Activated naive CD4-positive, alpha-beta T cell treated with anti-CD3 and anti-CD28 coated beads, Interleukin-2, amount 50 U/mL, for 24 hours (primary cell): ENCODE measurements around the gene SORCS3.
"Not testable (repeated sequence)": the region's sequence is repeated elsewhere in the genome, so short reads cannot be mapped to it uniquely, and the experiment has no call there.

Experiments used
- H3K27ac Mint-ChIP-seq: one replicate; pipeline ENCODE4 v1.8.0; 2021; ENCODE audit warnings: mild to moderate bottlenecking, mixed read lengths
- H3K27me3 Mint-ChIP-seq: one replicate; pipeline ENCODE4 v1.8.0; 2021; ENCODE audit warnings: mixed read lengths
- H3K36me3 Mint-ChIP-seq: one replicate; pipeline ENCODE4 v1.8.0; 2021; ENCODE audit warnings: mixed read lengths
- H3K4me1 Mint-ChIP-seq: one replicate; pipeline ENCODE4 v1.8.0; 2021; ENCODE audit warnings: mixed read lengths
- H3K4me3 Mint-ChIP-seq: one replicate; pipeline ENCODE4 v1.8.0; 2021; ENCODE audit warnings: mild to moderate bottlenecking, mixed read lengths
- H3K9me3 Mint-ChIP-seq: one replicate; pipeline ENCODE4 v1.8.0; 2021; ENCODE audit warnings: mixed read lengths

Gene SORCS3

DNA sequence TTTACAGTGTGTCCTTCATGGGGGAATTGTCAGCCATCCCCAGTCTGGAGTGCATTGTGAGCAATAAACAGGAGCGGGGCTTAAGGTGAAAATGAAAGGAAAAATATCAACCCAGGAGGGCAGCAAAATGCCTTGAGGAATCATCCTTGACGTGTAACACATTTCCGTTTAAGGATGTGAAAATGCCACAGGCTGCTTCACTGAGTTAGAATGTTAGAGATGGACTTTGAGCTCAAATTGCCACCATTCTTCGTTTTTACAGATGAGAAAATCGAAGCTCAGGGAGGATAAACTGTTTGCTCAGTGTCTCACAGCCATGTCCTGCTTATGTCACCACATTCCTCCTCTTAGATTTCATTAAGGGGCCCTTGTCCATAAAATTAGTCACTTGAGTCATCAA lies 23.1 kb downstream of the SORCS3 start:
- Mint-ChIP-seq H3K36me3 (no peaks in the 10 kb centered on the region), H3K27me3 (peaks cover 19% of the 10 kb centered on the region), H3K4me3 (no peak overlapping the region)

GRCh38 chr10:104665174-104665573 lies 24.1 kb downstream of the SORCS3 start:
- Mint-ChIP-seq H3K4me1 (no peaks in the 10 kb centered on the region), H3K36me3 (no peaks in the 10 kb centered on the region), H3K27ac (no peak overlapping the region), H3K4me3 (no peak overlapping the region), H3K9me3 (no peaks in the 10 kb centered on the region), H3K27me3 (peaks cover 15% of the 10 kb centered on the region)

More for the DNA sequence above, 23.1 kb downstream of the SORCS3 start:
- no peaks in the 10 kb centered on the region for H3K9me3 Mint-ChIP-seq
- no peaks in the 10 kb centered on the region for H3K4me1 Mint-ChIP-seq
- H3K27ac Mint-ChIP-seq = no peak overlapping the region

- Mint-ChIP-seq H3K27ac (no peak overlapping the region), H3K36me3 (no peaks in the 10 kb centered on the region), H3K27me3 (peaks cover 10% of the 10 kb centered on the region), H3K9me3 (no peaks in the 10 kb centered on the region), H3K4me1 (no peaks in the 10 kb centered on the region), H3K4me3 (no peak overlapping the region)
These were observed 25.0 kb downstream of the SORCS3 start for GRCh38 chr10:104666106-104666505.

GRCh38 chr10:104676874-104677273 lies 35.8 kb downstream of the SORCS3 start:
- Mint-ChIP-seq H3K27ac (no peak overlapping the region), H3K36me3 (no peaks in the 10 kb centered on the region), H3K9me3 (peaks cover 5% of the 10 kb centered on the region), H3K4me3 (no peak overlapping the region), H3K27me3 (peaks cover 29% of the 10 kb centered on the region), H3K4me1 (no peaks in the 10 kb centered on the region)

DNA sequence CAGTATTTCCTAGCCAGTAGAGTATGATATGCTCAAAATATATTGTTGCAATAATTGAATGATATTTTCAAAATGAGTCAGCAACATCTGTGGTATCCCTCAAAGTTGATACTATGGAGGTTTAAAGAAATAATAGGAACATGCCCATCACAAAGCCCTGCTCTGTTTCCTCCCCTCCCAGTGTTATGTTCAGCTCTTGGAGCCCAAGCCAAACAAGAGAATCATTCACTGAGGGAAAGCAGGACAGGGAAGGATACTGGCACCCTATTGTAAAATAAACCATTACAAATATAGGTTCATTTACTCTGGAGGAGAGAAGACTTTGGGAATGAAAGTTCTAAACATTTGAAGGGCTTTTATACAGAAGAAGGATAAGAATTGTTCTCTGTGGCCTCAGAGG lies 37.6 kb downstream of the SORCS3 start:
- peaks cover 31% of the 10 kb centered on the region for H3K27me3 Mint-ChIP-seq
- no peak overlapping the region for H3K4me3 Mint-ChIP-seq

DNA sequence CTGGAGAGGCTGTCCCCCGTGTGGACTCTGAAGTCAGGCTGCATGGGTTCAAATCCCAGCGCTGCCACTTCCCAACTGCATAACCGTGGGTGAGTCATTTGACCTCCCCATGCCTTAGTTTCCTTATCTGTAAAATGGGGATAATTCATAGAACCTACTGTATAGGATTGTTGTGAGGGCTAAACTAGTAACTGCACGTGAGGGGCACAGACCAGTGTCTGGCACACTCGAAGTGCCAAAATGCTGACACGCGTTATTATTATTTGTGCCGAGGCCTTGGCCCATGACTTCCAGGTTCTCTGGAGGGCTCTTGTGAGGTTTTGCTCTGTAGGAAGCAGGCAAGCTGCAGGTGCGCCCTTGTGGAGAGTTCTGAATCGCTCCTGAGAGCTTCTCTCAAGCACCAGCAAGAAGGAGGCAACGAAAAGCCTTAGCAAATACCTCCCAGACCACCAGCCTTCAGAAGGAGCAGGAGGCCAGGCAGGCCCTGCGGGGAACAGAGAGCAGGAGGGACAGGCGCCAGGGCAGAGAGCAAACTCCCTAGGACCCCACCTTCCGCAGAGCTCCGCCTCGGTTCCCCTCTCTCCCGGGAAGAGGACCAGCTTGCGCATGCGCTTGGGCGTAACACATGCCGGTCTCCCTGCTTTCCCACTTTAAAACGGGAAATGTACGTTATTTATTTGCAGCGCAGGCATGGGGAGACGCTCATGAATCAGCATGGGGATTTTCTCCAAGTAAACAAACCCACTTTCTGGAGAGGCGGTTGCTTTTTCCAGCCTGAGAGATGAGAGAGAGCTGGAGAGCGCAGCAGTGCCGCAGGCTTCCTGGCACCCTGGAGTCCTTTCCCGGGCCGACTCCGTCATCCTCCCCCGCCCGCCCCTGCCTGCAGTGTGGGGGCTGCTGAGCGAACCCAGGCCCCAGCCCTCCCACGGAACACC lies 39.6 kb downstream of the SORCS3 start:
- Mint-ChIP-seq H3K4me1 (no peaks in the 10 kb centered on the region), H3K27ac (no peak overlapping the region), H3K9me3 (peaks cover 5% of the 10 kb centered on the region), H3K27me3 (peaks cover 28% of the 10 kb centered on the region), H3K4me3 (no peak overlapping the region), H3K36me3 (no peaks in the 10 kb centered on the region)

More for the DNA sequence above, 37.6 kb downstream of the SORCS3 start:
- H3K27ac Mint-ChIP-seq = no peak overlapping the region
- no peaks in the 10 kb centered on the region for H3K4me1 Mint-ChIP-seq
- no peaks in the 10 kb centered on the region for H3K36me3 Mint-ChIP-seq
- H3K9me3 Mint-ChIP-seq = peaks cover 5% of the 10 kb centered on the region

DNA sequence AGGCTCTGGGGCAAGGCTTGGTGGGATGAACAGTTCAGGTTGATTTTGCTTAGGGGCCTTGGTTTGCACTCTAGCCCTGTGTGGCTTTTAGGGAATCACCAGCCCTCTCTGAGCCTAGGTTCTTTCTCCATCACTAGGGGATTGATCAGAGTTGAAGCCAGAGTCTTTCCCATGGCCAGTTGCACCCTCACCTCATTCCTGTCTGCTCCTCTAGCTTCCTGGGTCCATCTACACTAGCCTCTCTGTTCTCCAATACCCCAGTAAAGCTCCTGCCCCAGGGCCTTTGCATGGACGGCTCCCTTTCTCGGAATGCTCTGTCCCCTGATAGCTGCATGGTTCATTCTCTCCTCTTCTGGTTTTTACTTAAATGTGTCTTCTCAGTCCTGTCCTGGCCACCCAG lies 40.4 kb downstream of the SORCS3 start:
- H3K4me3 Mint-ChIP-seq = no peak overlapping the region
- no peak overlapping the region for H3K27ac Mint-ChIP-seq
- peaks cover 24% of the 10 kb centered on the region for H3K27me3 Mint-ChIP-seq
- no peaks in the 10 kb centered on the region for H3K4me1 Mint-ChIP-seq
- H3K9me3 Mint-ChIP-seq = no peaks in the 10 kb centered on the region
- H3K36me3 Mint-ChIP-seq = no peaks in the 10 kb centered on the region

- H3K9me3 Mint-ChIP-seq = no peaks in the 10 kb centered on the region
- no peak overlapping the region for H3K4me3 Mint-ChIP-seq
- no peaks in the 10 kb centered on the region for H3K4me1 Mint-ChIP-seq
- no peaks in the 10 kb centered on the region for H3K36me3 Mint-ChIP-seq
- H3K27ac Mint-ChIP-seq = no peak overlapping the region
- peaks cover 27% of the 10 kb centered on the region for H3K27me3 Mint-ChIP-seq
These were observed 42.5 kb downstream of the SORCS3 start for GRCh38 chr10:104683567-104683966.

GRCh38 chr10:104686829-104687228 lies 45.7 kb downstream of the SORCS3 start:
- H3K27me3 Mint-ChIP-seq = peaks cover 28% of the 10 kb centered on the region
- no peaks in the 10 kb centered on the region for H3K4me1 Mint-ChIP-seq
- no peaks in the 10 kb centered on the region for H3K36me3 Mint-ChIP-seq
- H3K27ac Mint-ChIP-seq = no peak overlapping the region
- no peaks in the 10 kb centered on the region for H3K9me3 Mint-ChIP-seq
- H3K4me3 Mint-ChIP-seq = no peak overlapping the region

DNA sequence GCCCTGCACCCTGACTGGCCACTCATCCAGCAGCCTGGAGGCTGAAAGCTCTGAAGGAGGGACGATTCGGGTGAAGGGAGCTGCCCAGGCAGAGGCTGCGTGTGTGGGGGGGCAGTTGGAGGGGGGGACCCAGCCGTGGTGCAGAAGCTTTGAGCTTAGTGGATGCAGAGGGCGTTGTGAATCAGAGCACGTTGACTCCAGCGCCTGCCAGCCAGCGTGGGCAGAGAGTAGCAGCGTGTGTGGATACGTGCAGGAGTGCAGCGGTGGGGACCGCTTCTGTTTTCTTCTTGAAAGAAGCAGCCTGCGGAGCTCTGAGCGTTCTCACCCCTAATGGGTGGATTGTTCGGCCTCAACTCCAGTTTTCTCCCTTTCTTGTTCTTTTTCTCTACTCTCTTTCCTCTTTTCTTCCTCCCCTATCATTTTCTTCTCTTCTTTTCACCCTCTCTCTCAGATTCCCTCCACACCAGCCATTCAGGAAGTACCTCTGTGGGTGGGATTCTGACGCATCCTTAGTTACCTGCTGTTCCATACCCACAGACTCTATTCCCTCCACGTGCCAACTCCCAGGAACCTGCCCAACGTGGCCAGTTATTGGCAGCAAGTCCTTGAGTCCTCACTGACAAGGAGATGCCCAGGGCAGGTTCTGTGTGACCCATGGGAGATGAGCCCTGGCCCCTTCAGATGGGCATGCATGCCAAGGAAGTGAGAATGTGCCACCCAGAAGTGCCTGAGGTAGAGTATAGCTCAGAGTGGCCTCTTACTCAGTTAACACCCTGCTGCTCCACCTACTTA lies 47.4 kb downstream of the SORCS3 start:
- H3K9me3 Mint-ChIP-seq = no peaks in the 10 kb centered on the region
- no peak overlapping the region for H3K27ac Mint-ChIP-seq
- no peak overlapping the region for H3K4me3 Mint-ChIP-seq
- H3K27me3 Mint-ChIP-seq = peaks cover 31% of the 10 kb centered on the region
- no peaks in the 10 kb centered on the region for H3K4me1 Mint-ChIP-seq
- H3K36me3 Mint-ChIP-seq = no peaks in the 10 kb centered on the region

DNA sequence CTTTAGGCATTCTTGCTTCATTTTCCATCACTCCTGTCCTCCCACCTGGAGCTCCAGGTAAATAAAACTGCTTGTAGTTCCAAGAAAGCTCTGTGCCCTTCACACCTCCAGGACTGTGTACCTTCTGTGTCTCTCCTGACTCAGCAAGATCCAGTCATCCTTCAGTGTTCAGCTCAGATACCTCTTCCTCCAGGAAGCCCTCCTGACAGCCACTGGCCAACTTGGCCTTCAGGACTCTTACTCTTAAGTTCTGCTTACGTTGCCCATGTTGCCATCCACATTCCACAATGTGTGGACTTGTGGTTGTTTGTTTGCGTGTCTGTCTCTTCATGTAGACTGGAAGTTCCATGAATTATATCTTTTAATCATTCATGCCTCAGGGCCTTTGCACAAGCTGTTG lies 48.0 kb downstream of the SORCS3 start:
- H3K27ac Mint-ChIP-seq = no peak overlapping the region
- H3K9me3 Mint-ChIP-seq = no peaks in the 10 kb centered on the region
- no peak overlapping the region for H3K4me3 Mint-ChIP-seq
- peaks cover 31% of the 10 kb centered on the region for H3K27me3 Mint-ChIP-seq
- H3K4me1 Mint-ChIP-seq = no peaks in the 10 kb centered on the region
- H3K36me3 Mint-ChIP-seq = no peaks in the 10 kb centered on the region

DNA sequence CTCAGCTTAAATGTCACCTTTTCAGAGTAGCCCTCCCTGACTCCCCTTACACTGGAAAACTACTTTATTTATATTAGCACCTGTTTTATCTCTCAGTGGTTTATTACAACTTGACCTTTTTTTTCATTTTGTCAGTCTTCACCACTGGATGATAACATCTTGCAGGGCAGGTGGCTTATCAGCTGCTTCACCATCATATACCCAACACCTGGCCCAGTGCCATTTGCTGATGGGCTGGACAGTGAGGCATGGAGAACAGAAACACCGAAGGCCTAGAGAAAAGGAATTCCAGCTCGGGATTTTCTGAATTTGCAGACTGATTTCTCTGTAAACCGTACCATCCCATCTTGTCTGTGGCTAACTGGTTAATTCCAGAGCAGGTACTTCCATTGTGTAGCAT lies 48.5 kb downstream of the SORCS3 start:
- peaks cover 31% of the 10 kb centered on the region for H3K27me3 Mint-ChIP-seq
- no peaks in the 10 kb centered on the region for H3K4me1 Mint-ChIP-seq
- no peaks in the 10 kb centered on the region for H3K36me3 Mint-ChIP-seq
- no peak overlapping the region for H3K27ac Mint-ChIP-seq
- H3K4me3 Mint-ChIP-seq = no peak overlapping the region
- no peaks in the 10 kb centered on the region for H3K9me3 Mint-ChIP-seq

GRCh38 chr10:104690101-104690500 lies 49.0 kb downstream of the SORCS3 start:
- Mint-ChIP-seq H3K27me3 (peaks cover 32% of the 10 kb centered on the region), H3K36me3 (no peaks in the 10 kb centered on the region), H3K4me1 (no peaks in the 10 kb centered on the region), H3K27ac (no peak overlapping the region), H3K4me3 (no peak overlapping the region), H3K9me3 (no peaks in the 10 kb centered on the region)

GRCh38 chr10:104690959-104691358 lies 49.9 kb downstream of the SORCS3 start:
- peaks cover 33% of the 10 kb centered on the region for H3K27me3 Mint-ChIP-seq
- no peaks in the 10 kb centered on the region for H3K9me3 Mint-ChIP-seq
- H3K4me3 Mint-ChIP-seq = no peak overlapping the region

DNA sequence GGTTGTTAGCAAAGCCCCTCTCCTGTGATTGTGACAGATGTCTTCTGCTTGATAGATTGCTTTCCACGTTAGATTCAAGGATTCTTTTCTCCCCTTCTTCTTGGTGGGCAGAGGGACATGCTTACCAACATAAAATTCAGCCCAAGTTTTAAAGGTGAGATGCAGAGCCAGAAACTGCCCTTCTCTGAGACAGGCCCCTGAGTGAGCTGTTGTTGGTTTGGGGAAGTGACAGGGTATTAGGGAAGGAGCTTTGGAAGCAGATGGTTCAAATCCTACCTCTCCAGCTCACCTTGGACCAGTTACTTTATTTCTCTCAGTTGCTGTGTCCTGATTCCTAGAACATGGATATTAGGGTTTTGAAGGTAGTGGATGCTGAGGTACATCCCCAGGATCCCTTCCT lies 53.0 kb downstream of the SORCS3 start:
- Mint-ChIP-seq H3K4me3 (no peak overlapping the region), H3K27ac (no peak overlapping the region), H3K4me1 (no peaks in the 10 kb centered on the region), H3K9me3 (no peaks in the 10 kb centered on the region), H3K27me3 (peaks cover 19% of the 10 kb centered on the region), H3K36me3 (no peaks in the 10 kb centered on the region)

More at GRCh38 chr10:104690959-104691358, 49.9 kb downstream of the SORCS3 start:
- Mint-ChIP-seq H3K36me3 (no peaks in the 10 kb centered on the region), H3K27ac (no peak overlapping the region), H3K4me1 (no peaks in the 10 kb centered on the region)

DNA sequence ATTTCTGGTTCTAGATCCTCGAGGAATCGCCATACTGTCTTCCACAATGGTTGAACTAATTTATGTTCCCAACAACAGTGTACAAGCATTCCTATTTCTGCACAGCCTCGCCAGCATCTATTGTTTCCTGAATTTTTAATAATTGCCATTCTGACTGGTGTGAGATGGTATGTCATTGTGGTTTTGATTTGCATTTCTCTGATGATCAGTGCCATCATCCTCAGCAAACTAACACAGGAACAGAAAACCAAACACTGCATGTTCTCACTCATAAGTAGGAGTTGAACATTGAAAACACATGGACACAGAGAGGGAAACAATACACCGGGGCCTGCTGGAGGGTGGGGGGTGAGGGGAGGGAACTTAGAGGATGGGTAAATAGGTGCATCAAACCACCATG lies 62.2 kb downstream of the SORCS3 start:
- H3K4me3 Mint-ChIP-seq, H3K27me3 Mint-ChIP-seq, H3K9me3 Mint-ChIP-seq, H3K36me3 Mint-ChIP-seq, H3K4me1 Mint-ChIP-seq, H3K27ac Mint-ChIP-seq: not testable (repeated sequence)
